ENCODE measurements around the gene GNG13.

DNA sequence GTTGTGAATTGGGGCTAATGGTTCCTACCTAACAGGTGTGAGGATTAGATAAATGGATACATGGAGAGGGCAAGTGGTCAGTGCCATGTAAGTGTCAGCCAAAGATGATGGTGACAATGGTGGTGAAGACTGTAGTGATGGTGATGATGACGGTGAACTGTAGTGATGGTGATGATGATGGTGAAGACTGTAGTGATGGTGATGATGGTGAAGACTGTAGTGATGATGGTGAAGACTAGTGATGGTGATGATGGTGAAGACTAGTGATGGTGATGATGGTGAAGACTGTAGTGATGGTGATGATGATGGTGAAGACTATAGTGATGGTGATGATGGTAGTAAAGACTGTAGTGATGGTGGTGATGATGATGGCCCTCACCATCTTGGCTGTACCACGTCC lies 18.1 kb upstream of the GNG13 start:
- TF ChIP-seq TCF12 (IDR thresholded peaks at IDR 0.05; ENCODE audit: low read depth) = no peak
- no peak for TF ChIP-seq CEBPB (IDR thresholded peaks at IDR 0.05)
- TF ChIP-seq, protein P1, sequence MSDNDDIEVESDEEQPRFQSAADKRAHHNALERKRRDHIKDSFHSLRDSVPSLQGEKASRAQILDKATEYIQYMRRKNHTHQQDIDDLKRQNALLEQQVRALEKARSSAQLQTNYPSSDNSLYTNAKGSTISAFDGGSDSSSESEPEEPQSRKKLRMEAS (IDR thresholded peaks at IDR 0.05) = no peak
- no peak for TF ChIP-seq TEAD4 (IDR thresholded peaks at IDR 0.05)
- TF ChIP-seq, protein P2, sequence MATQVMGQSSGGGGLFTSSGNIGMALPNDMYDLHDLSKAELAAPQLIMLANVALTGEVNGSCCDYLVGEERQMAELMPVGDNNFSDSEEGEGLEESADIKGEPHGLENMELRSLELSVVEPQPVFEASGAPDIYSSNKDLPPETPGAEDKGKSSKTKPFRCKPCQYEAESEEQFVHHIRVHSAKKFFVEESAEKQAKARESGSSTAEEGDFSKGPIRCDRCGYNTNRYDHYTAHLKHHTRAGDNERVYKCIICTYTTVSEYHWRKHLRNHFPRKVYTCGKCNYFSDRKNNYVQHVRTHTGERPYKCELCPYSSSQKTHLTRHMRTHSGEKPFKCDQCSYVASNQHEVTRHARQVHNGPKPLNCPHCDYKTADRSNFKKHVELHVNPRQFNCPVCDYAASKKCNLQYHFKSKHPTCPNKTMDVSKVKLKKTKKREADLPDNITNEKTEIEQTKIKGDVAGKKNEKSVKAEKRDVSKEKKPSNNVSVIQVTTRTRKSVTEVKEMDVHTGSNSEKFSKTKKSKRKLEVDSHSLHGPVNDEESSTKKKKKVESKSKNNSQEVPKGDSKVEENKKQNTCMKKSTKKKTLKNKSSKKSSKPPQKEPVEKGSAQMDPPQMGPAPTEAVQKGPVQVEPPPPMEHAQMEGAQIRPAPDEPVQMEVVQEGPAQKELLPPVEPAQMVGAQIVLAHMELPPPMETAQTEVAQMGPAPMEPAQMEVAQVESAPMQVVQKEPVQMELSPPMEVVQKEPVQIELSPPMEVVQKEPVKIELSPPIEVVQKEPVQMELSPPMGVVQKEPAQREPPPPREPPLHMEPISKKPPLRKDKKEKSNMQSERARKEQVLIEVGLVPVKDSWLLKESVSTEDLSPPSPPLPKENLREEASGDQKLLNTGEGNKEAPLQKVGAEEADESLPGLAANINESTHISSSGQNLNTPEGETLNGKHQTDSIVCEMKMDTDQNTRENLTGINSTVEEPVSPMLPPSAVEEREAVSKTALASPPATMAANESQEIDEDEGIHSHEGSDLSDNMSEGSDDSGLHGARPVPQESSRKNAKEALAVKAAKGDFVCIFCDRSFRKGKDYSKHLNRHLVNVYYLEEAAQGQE (IDR thresholded peaks at IDR 0.05; ENCODE audit: low read depth) = no peak
- no peak for TF ChIP-seq FOXM1 (IDR thresholded peaks at IDR 0.05; ENCODE audit: borderline replicate concordance, low read depth)
- TF ChIP-seq RAD21 (IDR thresholded peaks at IDR 0.05; ENCODE audit: low read depth) = no peak
- no peak for TF ChIP-seq EP300 (IDR thresholded peaks at IDR 0.05; ENCODE audit: borderline replicate concordance)
- TF ChIP-seq NFIC (IDR thresholded peaks at IDR 0.05) = no peak
- TF ChIP-seq YY1 (IDR thresholded peaks at IDR 0.05; ENCODE audit: low read depth) = no peak
- TF ChIP-seq CREB1 (IDR thresholded peaks at IDR 0.05; ENCODE audit: low read depth) = no peak
- TF ChIP-seq ZBTB7A (IDR thresholded peaks at IDR 0.05; ENCODE audit: low read depth) = no peak
- no peak for TF ChIP-seq EGR1 (IDR thresholded peaks at IDR 0.05)

All from Ishikawa (cell line).